A549 treated with AZD9567 at 1 μM for 4 hours (cell line): ENCODE data around the gene CIAPIN1. TPM values are rescaled to one million over a fixed set of nuclear protein-coding genes. Genes with fewer than 3 reads are reported as not detected.

ENCODE experiments used
- total RNA-seq: library from RNA; stranded (reverse); fragments of 200-300 nt; extraction: Qiagen RNA extraction; gene quantifications from 5 replicates; pipeline ENCODE4 v1.2.3, GENCODE V29; 2022; ENCODE audit not compliant: insufficient read depth

CIAPIN1 gene
- total RNA-seq: 71.9 to 141 TPM (median 75.6 TPM) in 5 replicates

GRCh38 chr16:57447186-57447962 lies at the start of gene CIAPIN1, which contains the start of gene COQ9:
CIAPIN1 (minus strand) TSS chr16:57447385; CDS start chr16:57440928, 6,457 bp downstream.
COQ9 (plus strand) TSS chr16:57447479; CDS start chr16:57447506, 27 bp downstream.

DNA sequence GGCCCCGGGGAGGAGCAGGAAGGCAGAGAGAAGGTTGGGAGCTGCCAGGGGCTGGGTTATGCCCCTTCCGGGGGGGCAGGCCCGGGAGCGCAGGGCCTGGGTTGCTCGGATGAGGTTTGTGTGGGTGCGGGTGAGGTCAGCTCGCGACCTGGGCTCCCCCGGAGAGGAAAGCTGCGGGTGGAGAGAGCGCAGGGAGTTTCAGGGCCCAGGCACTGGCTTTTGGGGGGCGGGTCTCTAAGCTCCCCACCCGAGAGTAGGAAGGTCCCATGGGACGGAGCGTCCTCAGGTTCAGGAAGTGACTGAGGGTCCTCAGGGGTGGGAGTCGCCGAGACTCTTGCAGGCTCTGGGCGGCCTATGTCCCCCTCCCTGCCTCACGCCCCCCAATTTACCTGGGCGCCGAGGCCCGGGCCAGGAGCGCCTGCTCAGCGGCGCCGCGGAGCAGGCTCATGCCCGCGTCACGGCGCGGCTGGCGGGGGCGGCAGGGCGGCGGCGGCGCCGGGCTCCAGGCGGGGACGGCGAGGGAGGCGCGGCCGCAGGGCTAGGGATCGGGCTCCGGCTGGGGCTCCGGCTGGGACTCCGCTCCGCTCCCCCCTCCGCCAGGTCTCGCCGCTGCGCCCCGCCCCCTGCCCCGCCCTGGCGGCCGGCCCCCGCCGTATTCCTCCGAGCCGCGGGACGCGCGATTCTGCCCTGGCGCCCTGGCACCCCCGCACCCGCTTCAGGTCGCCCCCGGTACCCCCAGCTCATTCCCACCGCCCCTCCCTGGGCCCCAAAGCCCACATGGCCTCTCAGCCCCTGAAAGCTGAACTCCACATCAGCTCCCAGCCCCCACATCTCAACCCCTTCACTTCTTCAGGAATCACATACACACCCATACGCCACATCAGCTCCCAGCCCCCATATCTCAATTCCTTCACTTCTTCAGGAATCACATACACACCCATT lies 39.0 kb upstream of the CIAPIN1 start, which contains the start of gene DOK4:
Gene DOK4 (minus strand): TSS at position 578 of the 942 bp plus-strand sequence. CDS start 6,986 bp downstream, outside the sequence.

GRCh38 chr16:57462209-57462977 lies 15.2 kb upstream of the CIAPIN1 start, which contains the start of gene POLR2C:
POLR2C (plus strand) TSS chr16:57462679; CDS start chr16:57462725, 46 bp downstream.

GRCh38 chr16:57403965-57404817 lies 43.0 kb downstream of the CIAPIN1 start, which contains the start of gene CCL17:
CCL17 (plus strand) TSS chr16:57404767; CDS start chr16:57413933, 9,166 bp downstream.

Other genes with a start within 250 kb of the CIAPIN1 start
- gene ARL2BP, start 202.1 kb downstream of the CIAPIN1 start, total RNA-seq: 71.4 to 80.8 TPM (median 77.2 TPM) in 5 replicates
- 1.2 to 2.0 TPM (median 1.5 TPM) in 5 replicates for gene PLLP, start 162.7 kb downstream of the CIAPIN1 start, total RNA-seq
- gene CCL22, start 88.6 kb downstream of the CIAPIN1 start, total RNA-seq: 0.03 to 0.05 TPM (median 0.05 TPM) in 4 of 5 replicates, not detected in the other
- 0.10 to 0.42 TPM (median 0.15 TPM) in 4 of 5 replicates, not detected in the other for gene CX3CL1, start 74.9 kb downstream of the CIAPIN1 start, total RNA-seq
- not detected in 5 replicates for gene CCL17, start 42.6 kb downstream of the CIAPIN1 start, total RNA-seq
- 44.3 to 53.5 TPM (median 52.4 TPM) in 5 replicates for gene COQ9, start 94 bp upstream of the CIAPIN1 start, total RNA-seq
- 107 to 180 TPM (median 110 TPM) in 5 replicates for gene POLR2C, start 15.3 kb upstream of the CIAPIN1 start, total RNA-seq
- gene DOK4, start 39.1 kb upstream of the CIAPIN1 start, total RNA-seq: 22.9 to 33.3 TPM (median 32.2 TPM) in 5 replicates
- 6.3 to 7.0 TPM (median 6.9 TPM) in 4 of 5 replicates, not detected in the other for gene CCDC102A, start 89.2 kb upstream of the CIAPIN1 start, total RNA-seq
- 0.02 to 0.03 TPM in 2 of 5 replicates, not detected in the others for gene ADGRG5, start 95.3 kb upstream of the CIAPIN1 start, total RNA-seq
- gene ADGRG1, start 181.2 kb upstream of the CIAPIN1 start, total RNA-seq: 127 to 176 TPM (median 155 TPM) in 5 replicates
- 0.40 to 0.71 TPM (median 0.54 TPM) in 5 replicates for gene ADGRG3, start 220.9 kb upstream of the CIAPIN1 start, total RNA-seq
- 0.07 to 0.12 TPM (median 0.10 TPM) in 4 of 5 replicates, not detected in the other for gene DRC7, start 247.4 kb upstream of the CIAPIN1 start, total RNA-seq